IMR-90 (cell line): ENCODE measurements around the gene IL17C.

Experiments used
- BHLHE40 ChIP-seq: fragments of 150-350 bp; IDR thresholded peaks from 2 replicates; pipeline ENCODE4 v1.6.1; 2016; ENCODE audit warnings: mild to moderate bottlenecking, low read depth, low read length
- CEBPB ChIP-seq: IDR thresholded peaks from 2 replicates; pipeline ENCODE4 v1.6.1; 2012; ENCODE audit warnings: low read depth, low read length, improper control_type of control experiment
- CHD1 ChIP-seq: IDR thresholded peaks from 2 replicates; pipeline ENCODE4 v1.6.1; 2012; ENCODE audit warnings: low read depth, low read length, improper control_type of control experiment
- CTCF ChIP-seq: conservative IDR thresholded peaks from 2 replicates; pipeline ENCODE4 v1.5.1; 2012; ENCODE audit warnings: mild to moderate bottlenecking, low read depth, low read length, improper control_type of control experiment
- ELK1 ChIP-seq: fragments of 150-350 bp; IDR thresholded peaks from 2 replicates; pipeline ENCODE4 v1.6.1; 2016; ENCODE audit warnings: low read depth, mild to moderate bottlenecking, low read length, moderate library complexity, borderline replicate concordance
- FOS ChIP-seq: fragments of 150-350 bp; IDR thresholded peaks from 2 replicates; pipeline ENCODE4 v1.6.1; 2016; ENCODE audit warnings: low read depth, low read length
- MAFK ChIP-seq: IDR thresholded peaks from 2 replicates; pipeline ENCODE4 v1.6.1; 2012; ENCODE audit warnings: low read depth, low read length, improper control_type of control experiment
- MXI1 ChIP-seq: IDR thresholded peaks from 2 replicates; pipeline ENCODE4 v1.6.1; 2012; ENCODE audit warnings: low read depth, mild to moderate bottlenecking, low read length, moderate library complexity, borderline replicate concordance
- POLR2A ChIP-seq: IDR thresholded peaks from 2 replicates; pipeline ENCODE4 v1.6.1; 2012; ENCODE audit warnings: mild to moderate bottlenecking, low read depth, low read length
- RAD21 ChIP-seq: IDR thresholded peaks from 2 replicates; pipeline ENCODE4 v1.6.1; 2012; ENCODE audit warnings: low read length, improper control_type of control experiment
- RCOR1 ChIP-seq: IDR thresholded peaks from 2 replicates; pipeline ENCODE4 v1.6.1; 2012; ENCODE audit warnings: mild to moderate bottlenecking, low read length, improper control_type of control experiment; ENCODE audit not compliant: insufficient replicate concordance
- RFX5 ChIP-seq: IDR thresholded peaks from 2 replicates; pipeline ENCODE4 v1.8.0; 2012; ENCODE audit warnings: low read depth, mild to moderate bottlenecking, low read length, moderate library complexity
- SMC3 ChIP-seq: fragments of 150-350 bp; IDR thresholded peaks from 2 replicates; pipeline ENCODE4 v1.6.1; 2016; ENCODE audit warnings: low read depth, mild to moderate bottlenecking, antibody characterized with exemption, low read length, moderate library complexity
- USF2 ChIP-seq: fragments of 150-350 bp; IDR thresholded peaks from 2 replicates; pipeline ENCODE4 v1.6.1; 2017; ENCODE audit warnings: mild to moderate bottlenecking, antibody characterized with exemption, low read length, low read depth

GRCh38 chr16:88591577-88592021 lies 46.8 kb upstream of the IL17C start:
- TF ChIP-seq MXI1 = no peak
- no peak for TF ChIP-seq SMC3
- no peak for TF ChIP-seq CTCF
- no peak for TF ChIP-seq CEBPB
- no peak for TF ChIP-seq BHLHE40
- no peak for TF ChIP-seq POLR2A
- no peak for TF ChIP-seq USF2
- TF ChIP-seq MAFK = no peak
- TF ChIP-seq RFX5 = no peak
- no peak for TF ChIP-seq RAD21
- TF ChIP-seq CHD1 = no peak
- TF ChIP-seq ELK1 = no peak
- no peak for TF ChIP-seq FOS
- no peak for TF ChIP-seq RCOR1
